ENCODE measurements around the gene KRT83.

The KRT83 gene

GRCh38 chr12:52268212-52268611 is 53.0 kb downstream of the KRT83 start:
- H3K4me3 ChIP-seq (ENCODE audit: low read length): no peak overlapping the region
- no peak for DNase-seq (ENCODE audit: low read depth)
- TF ChIP-seq CTCF (conservative IDR thresholded peaks at IDR 0.05; ENCODE audit: low read depth, low read length): no peak

GRCh38 chr12:52267699-52268098 is 53.5 kb downstream of the KRT83 start:
- no peak for TF ChIP-seq CTCF (conservative IDR thresholded peaks at IDR 0.05; ENCODE audit: low read depth, low read length)
- DNase-seq (ENCODE audit: low read depth): no peak

GRCh38 chr12:52267266-52267665 is 53.9 kb downstream of the KRT83 start:
- no peak for TF ChIP-seq CTCF (conservative IDR thresholded peaks at IDR 0.05; ENCODE audit: low read depth, low read length)
- no peak for DNase-seq (ENCODE audit: low read depth)
- no peak overlapping the region for H3K4me3 ChIP-seq (ENCODE audit: low read length)

More at GRCh38 chr12:52267699-52268098, 53.5 kb downstream of the KRT83 start:
- no peak overlapping the region for H3K4me3 ChIP-seq (ENCODE audit: low read length)

GRCh38 chr12:52266514-52266913 is 54.7 kb downstream of the KRT83 start:
- no peak for TF ChIP-seq CTCF (conservative IDR thresholded peaks at IDR 0.05; ENCODE audit: low read depth, low read length)
- no peak overlapping the region for H3K4me3 ChIP-seq (ENCODE audit: low read length)
- DNase-seq (ENCODE audit: low read depth): no peak

GRCh38 chr12:52264435-52264825 is 56.8 kb downstream of the KRT83 start:
- DNase-seq (ENCODE audit: low read depth): no peak
- TF ChIP-seq CTCF (conservative IDR thresholded peaks at IDR 0.05; ENCODE audit: low read depth, low read length): no peak
- no peak overlapping the region for H3K4me3 ChIP-seq (ENCODE audit: low read length)

All from retinal pigment epithelial cell (primary cell).